Esophagus muscularis mucosa (tissue), 4 donors: ENCODE results near the gene IPO11. TPM values are rescaled to one million over a fixed set of nuclear protein-coding genes. Genes with fewer than 3 reads are reported as not detected.
"Not testable (repeated sequence)": the region's sequence is repeated elsewhere in the genome, so short reads cannot be mapped to it uniquely, and the experiment has no call there.

Source experiments
- DNase-seq: peaks from one replicate; pipeline ENCODE4 v3.0.0-alpha.2; 2017; ENCODE audit errors: extremely low spot score
- H3K27ac ChIP-seq, 4 donors: fragments of 200-600 bp; sonication (generic); replicated peaks in 1 of 4; 1 replicate in 3 of 4; 2 replicates in 1 of 4; pipeline ENCODE4 v1.5.1; 2016 to 2019; ENCODE audit warnings: mild to moderate bottlenecking in 1 of 4
- H3K27me3 ChIP-seq, 4 donors: fragments of 200-600 bp; sonication (generic); one replicate each; pipeline versions ENCODE4 v1.5.1 to v1.6.0; 2016 to 2019
- H3K36me3 ChIP-seq, 4 donors: fragments of 200-600 bp; sonication (generic); one replicate each; pipeline ENCODE4 v1.5.1; 2016 to 2019
- H3K4me1 ChIP-seq, 4 donors: fragments of 200-600 bp; sonication (generic); one replicate each; pipeline ENCODE4 v1.5.1; 2016 to 2019
- H3K4me3 ChIP-seq, 4 donors: fragments of 200-600 bp; sonication (generic); 1 replicate in 2 of 4; 2 replicates in 2 of 4; pipeline ENCODE4 v1.5.1; 2016 to 2019; ENCODE audit warnings: mild to moderate bottlenecking in 4 of 4, moderate library complexity in 1 of 4
- H3K9me3 ChIP-seq, 4 donors: fragments of 200-600 bp; sonication (generic); 1 replicate in 3 of 4; 2 replicates in 1 of 4; pipeline ENCODE4 v1.5.1; 2016 to 2019
- EP300 ChIP-seq: sonication (generic); formaldehyde crosslinking; IDR thresholded peaks from one replicate; pipeline ENCODE4 v1.6.1; 2017; ENCODE audit warnings: antibody characterized with exemption
- POLR2A ChIP-seq: fragments of 450-650 bp; IDR thresholded peaks from one replicate; pipeline ENCODE4 v1.6.1; 2017; ENCODE audit warnings: antibody characterized with exemption, moderate library complexity, mild to moderate bottlenecking, low read depth
- POLR2AphosphoS5 ChIP-seq, 2 donors: sonication (generic); formaldehyde crosslinking; IDR thresholded peaks; one replicate each; pipeline ENCODE4 v1.6.1; 2017; ENCODE audit warnings: antibody characterized with exemption in 2 of 2
- WGBS: methylation state at CpG from one replicate; pipeline ENCODE4 v1.1.5; 2018; 5-methylcytosine and 5-hydroxymethylcytosine counted together
- intact Hi-C: fragments of 100-400 bp; cut with DNase I; formaldehyde crosslinking; loops from one replicate; pipeline ENCODE4 v1.15.1; 2023
- total RNA-seq, 4 donors: library from RNA; depleted of rRNA; stranded (reverse); fragments of >200 nt; gene quantifications; one replicate each; pipeline versions ENCODE4 v1.1.0 to v1.2.1, GENCODE V29; 2016
- TF ChIP-seq, protein P1 (sequence below), 3 experiments: fragments of 200-600 bp in 2 of 3; fragments of 450-650 bp in 1 of 3; sonication (generic) in 2 of 3; IDR thresholded peaks; one replicate each; pipeline ENCODE4 v1.5.1; 2017 to 2019; ENCODE audit warnings: antibody characterized with exemption in 3 of 3, mild to moderate bottlenecking in 2 of 3, moderate library complexity in 1 of 3

The IPO11 gene
- total RNA-seq, 4 donors from 2014 or later, result 14.8 to 19.6 (median 18.3) TPM

- intact Hi-C loops, result no loop called here
- no peaks in the 10 kb centered on the region for H3K27me3 ChIP-seq
- 93% methylated on average over 4 of the region's 4 CpGs for WGBS
Measured at GRCh38 chr5:62499756-62500155, 87.2 kb downstream of the IPO11 start.

DNA sequence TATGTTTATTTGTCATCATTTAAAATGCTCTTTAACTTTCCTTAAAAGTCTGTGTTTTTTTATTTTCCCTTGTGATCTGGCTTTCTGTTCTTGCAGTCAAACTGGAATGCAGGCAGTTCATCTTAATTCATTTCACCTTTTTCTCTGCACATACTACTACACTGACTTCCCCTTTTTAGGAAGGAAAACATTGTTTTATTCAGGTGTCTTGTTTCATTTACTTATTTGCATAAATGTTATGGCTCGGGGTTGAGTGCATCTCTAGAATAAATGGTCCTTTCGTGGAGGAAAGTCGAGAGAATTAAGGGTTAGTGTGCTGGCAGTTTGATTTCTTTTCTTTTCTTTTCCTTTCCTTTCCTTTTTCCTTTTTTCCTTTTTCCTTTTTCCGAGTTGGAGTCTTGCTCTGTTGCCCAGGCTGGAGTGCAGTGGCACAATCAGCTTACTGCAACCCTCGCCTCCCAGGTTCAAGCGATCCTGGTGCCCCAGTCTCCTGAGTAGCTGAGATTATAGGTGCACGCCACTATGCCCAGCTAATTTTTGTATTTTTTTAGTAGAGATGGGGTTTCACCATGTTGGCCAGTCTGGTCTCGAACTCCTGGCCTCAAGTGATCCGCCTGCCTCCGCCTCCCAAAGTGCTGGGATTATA is 90.0 kb downstream of the IPO11 start:
- intact Hi-C loops, result no loop called here
- H3K36me3 ChIP-seq, result peaks cover 5 to 46% (median 14%) of the 10 kb centered on the region in 4 donors
- H3K27me3 ChIP-seq, result no peaks in the 10 kb centered on the region
- H3K4me3 ChIP-seq, result no peak overlapping the region
- no peak overlapping the region for H3K27ac ChIP-seq
- no peaks in the 10 kb centered on the region for H3K9me3 ChIP-seq
- TF ChIP-seq POLR2A, result no peak
- no peak for TF ChIP-seq EP300
- TF ChIP-seq, protein P1, sequence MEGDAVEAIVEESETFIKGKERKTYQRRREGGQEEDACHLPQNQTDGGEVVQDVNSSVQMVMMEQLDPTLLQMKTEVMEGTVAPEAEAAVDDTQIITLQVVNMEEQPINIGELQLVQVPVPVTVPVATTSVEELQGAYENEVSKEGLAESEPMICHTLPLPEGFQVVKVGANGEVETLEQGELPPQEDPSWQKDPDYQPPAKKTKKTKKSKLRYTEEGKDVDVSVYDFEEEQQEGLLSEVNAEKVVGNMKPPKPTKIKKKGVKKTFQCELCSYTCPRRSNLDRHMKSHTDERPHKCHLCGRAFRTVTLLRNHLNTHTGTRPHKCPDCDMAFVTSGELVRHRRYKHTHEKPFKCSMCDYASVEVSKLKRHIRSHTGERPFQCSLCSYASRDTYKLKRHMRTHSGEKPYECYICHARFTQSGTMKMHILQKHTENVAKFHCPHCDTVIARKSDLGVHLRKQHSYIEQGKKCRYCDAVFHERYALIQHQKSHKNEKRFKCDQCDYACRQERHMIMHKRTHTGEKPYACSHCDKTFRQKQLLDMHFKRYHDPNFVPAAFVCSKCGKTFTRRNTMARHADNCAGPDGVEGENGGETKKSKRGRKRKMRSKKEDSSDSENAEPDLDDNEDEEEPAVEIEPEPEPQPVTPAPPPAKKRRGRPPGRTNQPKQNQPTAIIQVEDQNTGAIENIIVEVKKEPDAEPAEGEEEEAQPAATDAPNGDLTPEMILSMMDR (IDR thresholded peaks at IDR 0.05), result no peak
- H3K4me1 ChIP-seq, result no peaks in the 10 kb centered on the region
- no peak for DNase-seq
- 95% methylated on average over 10 of the region's 10 CpGs for WGBS

More at GRCh38 chr5:62499756-62500155, 87.2 kb downstream of the IPO11 start:
- H3K9me3 ChIP-seq, result no peaks in the 10 kb centered on the region
- no peak overlapping the region for H3K4me3 ChIP-seq
- no peak for DNase-seq
- no peaks in the 10 kb centered on the region for H3K4me1 ChIP-seq
- H3K36me3 ChIP-seq, result peaks cover 0 to 59% (median 23%) of the 10 kb centered on the region in 4 donors
- H3K27ac ChIP-seq, result no peak overlapping the region
- TF ChIP-seq, protein P1 (IDR thresholded peaks at IDR 0.05), result no peak
- no peak for TF ChIP-seq EP300
- no peak for TF ChIP-seq POLR2A
- no peak for TF ChIP-seq POLR2AphosphoS5 (IDR thresholded peaks at IDR 0.05)

DNA sequence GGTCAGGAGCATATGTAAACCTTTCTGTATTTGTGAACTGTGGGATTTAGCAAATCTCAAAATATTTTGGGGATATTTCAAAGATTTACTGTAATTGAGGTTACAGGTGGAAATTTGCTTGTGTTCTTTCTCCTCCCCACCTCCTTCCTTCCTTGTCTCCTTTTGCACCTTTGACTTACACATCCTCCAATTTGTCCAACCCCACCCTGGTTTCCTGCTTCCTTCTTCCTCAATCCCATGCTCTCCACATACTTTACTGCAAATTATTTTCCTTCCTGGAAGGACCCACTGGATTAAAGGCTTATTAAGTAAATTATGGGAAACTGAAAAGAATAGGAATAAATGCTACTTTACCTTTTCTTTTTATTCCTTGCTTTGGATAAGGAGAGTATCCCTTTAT is 91.6 kb downstream of the IPO11 start:
- H3K4me3 ChIP-seq, result no peak overlapping the region
- peaks cover 7 to 48% (median 17%) of the 10 kb centered on the region in 4 donors for H3K36me3 ChIP-seq
- intact Hi-C loops, result no loop called here

GRCh38 chr5:62506659-62507460 is 94.3 kb downstream of the IPO11 start:
- no peak for DNase-seq
- peaks cover 0 to 4% (median 0%) of the 10 kb centered on the region in 4 donors for H3K4me1 ChIP-seq
- H3K36me3 ChIP-seq, result peaks cover 7 to 37% (median 16%) of the 10 kb centered on the region in 4 donors
- 95% methylated on average over 5 of the region's 5 CpGs for WGBS
- H3K27ac ChIP-seq, result no peak overlapping the region
- H3K4me3 ChIP-seq, result no peak overlapping the region
- intact Hi-C loops, result no loop called here
- no peaks in the 10 kb centered on the region for H3K27me3 ChIP-seq
- TF ChIP-seq, protein P1 (IDR thresholded peaks at IDR 0.05), result no peak
- TF ChIP-seq POLR2AphosphoS5 (IDR thresholded peaks at IDR 0.05) (no peak), EP300 (no peak), POLR2A (no peak)
- no peaks in the 10 kb centered on the region for H3K9me3 ChIP-seq

More for the DNA sequence above, 91.6 kb downstream of the IPO11 start:
- H3K27me3 ChIP-seq, result no peaks in the 10 kb centered on the region
- no peaks in the 10 kb centered on the region for H3K4me1 ChIP-seq
- no peak overlapping the region for H3K27ac ChIP-seq
- H3K9me3 ChIP-seq, result no peaks in the 10 kb centered on the region
- DNase-seq, result no peak
- TF ChIP-seq POLR2A (no peak), EP300 (no peak), POLR2AphosphoS5 (IDR thresholded peaks at IDR 0.05) (no peak)
- TF ChIP-seq, protein P1 (IDR thresholded peaks at IDR 0.05), result no peak

- H3K4me3 ChIP-seq, H3K27ac ChIP-seq, intact Hi-C loops, H3K27me3 ChIP-seq, DNase-seq, H3K9me3 ChIP-seq, H3K4me1 ChIP-seq: not testable (repeated sequence)
- 98% methylated on average over 5 of the region's 5 CpGs for WGBS
- peaks cover 7 to 30% (median 16%) of the 10 kb centered on the region in 4 donors for H3K36me3 ChIP-seq
Measured at GRCh38 chr5:62508760-62509159, 96.2 kb downstream of the IPO11 start.
